Stimulated activated CD4-positive, alpha-beta T cell treated with anti-CD3 and anti-CD28 coated beads, Interleukin-4, amount 100 ng/mL, for 1 hour (primary cell): ENCODE measurements around the gene TUBB8.
A peak's percentile ranks its signal among the peaks of the same experiment; 100 is the strongest.
"Not testable (repeated sequence)": the region's sequence is repeated elsewhere in the genome, so short reads cannot be mapped to it uniquely, and the experiment has no call there.

Experiments
- DNase-seq: peaks from one replicate; pipeline ENCODE4 v3.0.0-alpha.2; 2020

The TUBB8 gene

GRCh38 chr10:48996-49395, at the start of gene TUBB8:
Gene TUBB8 (minus strand): TSS chr10:49296. CDS start chr10:49238, 58 bp downstream.
- DNase-seq: no peak

GRCh38 chr10:96466-96865, 47.4 kb upstream of the TUBB8 start:
- no peak for DNase-seq

GRCh38 chr10:95356-96115, 46.4 kb upstream of the TUBB8 start:
- no peak for DNase-seq

GRCh38 chr10:94613-95012, 45.5 kb upstream of the TUBB8 start:
- DNase-seq: no peak

- no peak for DNase-seq
These were observed 43.8 kb upstream of the TUBB8 start for GRCh38 chr10:92846-93245.

- no peak for DNase-seq
These were observed 43.1 kb upstream of the TUBB8 start for GRCh38 chr10:92153-92552.

GRCh38 chr10:91313-91712, 42.2 kb upstream of the TUBB8 start:
- no peak for DNase-seq

GRCh38 chr10:90161-90560, 41.1 kb upstream of the TUBB8 start:
- no peak for DNase-seq

GRCh38 chr10:89248-89647, 40.2 kb upstream of the TUBB8 start:
- no peak for DNase-seq

GRCh38 chr10:88253-88652, 39.2 kb upstream of the TUBB8 start:
- no peak for DNase-seq

- no peak for DNase-seq
These were observed 38.3 kb upstream of the TUBB8 start for GRCh38 chr10:87177-88080.

GRCh38 chr10:86031-86430, 36.9 kb upstream of the TUBB8 start:
- DNase-seq: no peak

- DNase-seq: no peak
These were observed 35.9 kb upstream of the TUBB8 start for GRCh38 chr10:85044-85443.

- no peak for DNase-seq
These were observed 34.9 kb upstream of the TUBB8 start for GRCh38 chr10:83930-84530.

GRCh38 chr10:80477-81105, 31.5 kb upstream of the TUBB8 start:
- no peak for DNase-seq

GRCh38 chr10:79532-80215, 30.6 kb upstream of the TUBB8 start:
- no peak for DNase-seq

- DNase-seq: no peak
These were observed 29.5 kb upstream of the TUBB8 start for GRCh38 chr10:78556-78955.

GRCh38 chr10:74266-74621, 25.1 kb upstream of the TUBB8 start:
- DNase-seq: not testable (repeated sequence)

- peak; percentile 51 for DNase-seq
These were observed 24.6 kb upstream of the TUBB8 start for GRCh38 chr10:73543-74265.

GRCh38 chr10:68156-68555, 19.1 kb upstream of the TUBB8 start:
- DNase-seq: not testable (repeated sequence)

- not testable (repeated sequence) for DNase-seq
These were observed 830 bp upstream of the TUBB8 start for GRCh38 chr10:49926-50325.

- not testable (repeated sequence) for DNase-seq
These were observed 1.2 kb downstream of the TUBB8 start for GRCh38 chr10:47864-48263.
